Measurements from ENCODE around the gene EFCAB6.

The EFCAB6 gene

DNA sequence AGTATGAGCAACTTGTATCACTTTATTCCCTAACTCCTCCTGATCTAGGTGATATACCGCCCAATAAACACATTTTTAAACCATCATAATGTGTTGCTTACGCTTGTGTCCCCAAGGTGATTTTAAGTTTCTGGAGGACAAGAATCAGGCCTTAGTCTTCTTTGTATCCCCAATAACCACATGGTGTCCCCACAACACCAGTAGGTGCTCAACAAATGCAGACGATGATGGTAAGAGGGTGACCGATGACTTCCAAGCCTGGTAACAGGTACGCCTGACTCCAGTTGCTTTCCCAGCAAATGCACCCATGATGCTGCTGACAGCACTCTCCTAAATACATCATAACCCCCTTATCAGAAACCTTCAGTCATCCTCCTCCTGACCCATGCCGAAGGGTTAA lies 64.2 kb downstream of the EFCAB6 start:
- DNase-seq (ENCODE audit: low read depth in 3 of 3, low spot score in 1 of 3) = no peak

DNA sequence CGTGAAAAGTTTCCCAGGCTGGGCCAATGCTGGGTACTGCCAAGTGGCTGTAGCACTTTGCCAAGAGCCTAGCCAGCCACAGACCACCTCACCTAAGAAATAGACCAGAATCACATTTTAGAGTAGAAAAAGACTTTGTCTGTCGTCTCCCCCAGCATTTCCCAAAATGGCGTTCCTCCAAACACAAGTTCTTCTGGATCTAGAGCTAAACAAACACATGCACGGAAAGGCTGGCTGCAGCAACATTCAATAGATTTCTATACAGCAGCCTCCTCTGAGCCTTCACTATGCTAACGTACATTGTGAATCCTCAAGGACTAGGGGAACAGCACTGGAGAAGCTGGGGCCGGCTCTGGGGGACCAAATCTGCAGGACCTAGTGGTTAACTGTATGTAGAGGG lies 65.0 kb downstream of the EFCAB6 start:
- DNase-seq (ENCODE audit: low read depth in 3 of 3, low spot score in 1 of 3) = no peak

DNA sequence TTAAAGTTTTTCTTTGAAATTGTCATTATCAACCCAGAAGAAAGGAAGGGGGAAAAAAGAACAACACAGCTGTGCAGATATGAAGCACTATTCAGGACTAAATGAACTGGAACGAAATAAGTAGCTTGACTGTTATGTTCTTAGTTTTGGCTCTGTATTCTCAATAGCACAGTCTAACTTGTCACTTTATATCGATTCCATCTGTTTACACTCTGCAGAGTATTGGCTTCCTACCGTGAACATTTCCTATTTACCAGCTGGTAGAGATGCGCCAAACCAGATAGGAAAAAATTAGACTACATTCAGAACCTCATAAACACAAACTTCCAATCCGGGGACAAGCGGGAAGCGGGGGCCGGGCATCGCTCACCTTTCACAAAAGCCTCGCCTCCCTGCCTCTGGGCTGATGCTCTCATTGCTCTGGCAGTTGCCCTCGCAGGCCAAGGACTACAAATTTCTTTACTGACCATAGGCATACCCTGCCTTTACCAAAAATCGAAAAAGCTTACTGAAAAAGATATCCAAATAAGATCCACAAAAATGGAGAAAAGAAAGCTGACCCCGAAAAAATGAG lies 66.2 kb downstream of the EFCAB6 start:
- no peak for DNase-seq (ENCODE audit: low read depth in 3 of 3, low spot score in 1 of 3)

DNA sequence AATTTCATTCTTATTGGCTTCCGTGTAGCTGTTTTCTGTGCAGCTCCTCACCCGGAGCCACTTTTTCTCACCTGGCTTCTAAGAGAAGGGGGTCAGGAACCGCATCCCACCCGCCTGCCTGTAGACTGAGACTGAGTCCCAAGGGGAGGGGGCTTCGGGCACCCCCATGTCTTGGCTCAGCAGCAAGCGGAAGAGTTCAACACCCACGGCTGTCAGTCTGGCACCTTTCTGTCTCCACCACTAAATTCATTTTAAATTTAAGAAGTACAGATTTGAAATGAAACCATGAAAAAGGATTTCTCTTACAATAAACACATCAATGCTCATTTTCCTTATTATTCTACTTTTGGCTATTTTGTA lies 66.7 kb downstream of the EFCAB6 start:
- DNase-seq (ENCODE audit: low read depth in 3 of 3, low spot score in 1 of 3) = no peak

DNA sequence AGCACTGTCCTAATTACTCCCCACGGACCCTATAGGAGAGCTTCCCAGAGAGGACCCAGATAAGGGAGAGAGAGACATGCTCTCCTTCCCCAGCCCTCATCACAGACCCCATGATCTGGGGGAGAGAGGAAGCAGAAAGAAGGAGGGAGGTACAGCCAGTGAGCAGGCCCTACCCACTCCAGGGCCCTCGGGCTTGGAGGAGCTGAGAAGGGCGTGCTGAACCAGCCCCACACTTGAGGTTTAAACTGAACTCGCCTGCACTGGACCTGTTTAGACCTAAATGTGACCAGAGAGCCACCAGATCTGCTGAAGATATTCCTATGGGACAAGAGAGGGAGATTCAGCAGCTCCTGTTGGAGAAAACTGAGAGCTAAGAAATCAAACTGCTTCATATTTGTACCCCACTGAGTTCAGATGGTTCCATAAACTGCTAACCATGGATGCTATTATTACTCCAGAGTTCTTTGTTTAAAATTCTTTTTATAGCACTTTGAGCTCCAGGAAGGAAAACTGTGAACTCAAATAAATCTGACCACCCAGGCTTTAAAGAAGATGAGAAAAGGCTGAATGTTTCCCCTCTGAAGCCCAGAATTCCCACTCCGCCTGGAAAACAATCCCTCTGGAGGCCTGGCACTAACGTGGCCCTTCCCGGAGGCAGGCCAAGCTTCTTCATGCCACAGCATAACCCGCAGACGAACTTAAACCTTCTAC lies 67.2 kb downstream of the EFCAB6 start:
- DNase-seq (ENCODE audit: low read depth in 3 of 3, low spot score in 1 of 3) = no peak

DNA sequence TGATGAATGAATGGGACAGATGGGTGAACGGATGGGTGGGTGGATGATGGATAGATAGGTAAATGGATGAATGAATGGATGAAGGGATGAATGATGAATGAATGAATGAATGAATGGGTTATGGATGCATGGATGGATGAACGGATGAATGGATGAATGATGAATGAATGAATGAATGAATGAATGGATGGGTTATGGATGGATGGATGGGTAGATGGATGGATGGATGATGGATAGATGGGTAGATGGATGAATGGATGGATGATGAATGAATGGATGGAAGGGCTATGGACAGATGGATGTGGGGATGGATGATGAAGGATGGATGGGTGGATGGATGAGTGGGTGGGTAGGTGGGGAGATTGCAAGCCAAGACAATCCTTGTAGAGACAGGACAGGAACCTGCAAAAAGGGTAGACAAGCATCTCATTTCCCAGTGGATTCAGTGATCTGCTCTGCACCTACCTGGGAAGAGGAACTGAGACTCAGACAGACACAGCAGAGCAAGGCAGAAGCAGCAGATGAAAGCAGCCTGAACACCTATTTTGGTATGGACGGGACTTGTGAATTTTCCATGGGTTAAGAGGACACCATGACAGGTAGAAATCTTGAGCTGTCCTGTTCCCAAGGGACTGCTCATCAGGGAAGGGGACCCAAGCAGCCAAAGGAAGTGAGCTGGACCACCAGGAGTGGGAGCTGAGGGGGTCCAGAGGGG lies 68.0 kb downstream of the EFCAB6 start:
- no peak for DNase-seq (ENCODE audit: low read depth in 3 of 3, low spot score in 1 of 3)

DNA sequence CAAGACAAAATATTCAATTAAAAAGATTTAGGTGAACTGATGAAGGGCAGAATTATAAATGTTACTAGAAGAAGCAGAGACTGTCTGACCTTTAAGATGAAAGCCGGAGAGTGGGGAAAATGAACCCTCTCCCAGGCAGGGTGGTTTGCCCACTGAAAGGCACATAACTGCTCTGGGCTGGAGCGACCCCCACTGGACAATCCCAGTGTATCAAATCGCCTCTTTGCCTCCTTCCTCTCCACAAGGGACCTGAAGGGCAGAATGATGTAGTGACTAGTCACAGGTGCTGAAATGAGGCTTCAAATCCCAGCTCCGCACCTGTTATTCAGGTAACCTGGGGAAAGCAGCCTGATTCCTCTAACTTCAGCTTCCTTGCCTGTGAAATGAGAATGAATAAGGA lies 69.0 kb downstream of the EFCAB6 start:
- no peak for DNase-seq (ENCODE audit: low read depth in 3 of 3, low spot score in 1 of 3)

DNA sequence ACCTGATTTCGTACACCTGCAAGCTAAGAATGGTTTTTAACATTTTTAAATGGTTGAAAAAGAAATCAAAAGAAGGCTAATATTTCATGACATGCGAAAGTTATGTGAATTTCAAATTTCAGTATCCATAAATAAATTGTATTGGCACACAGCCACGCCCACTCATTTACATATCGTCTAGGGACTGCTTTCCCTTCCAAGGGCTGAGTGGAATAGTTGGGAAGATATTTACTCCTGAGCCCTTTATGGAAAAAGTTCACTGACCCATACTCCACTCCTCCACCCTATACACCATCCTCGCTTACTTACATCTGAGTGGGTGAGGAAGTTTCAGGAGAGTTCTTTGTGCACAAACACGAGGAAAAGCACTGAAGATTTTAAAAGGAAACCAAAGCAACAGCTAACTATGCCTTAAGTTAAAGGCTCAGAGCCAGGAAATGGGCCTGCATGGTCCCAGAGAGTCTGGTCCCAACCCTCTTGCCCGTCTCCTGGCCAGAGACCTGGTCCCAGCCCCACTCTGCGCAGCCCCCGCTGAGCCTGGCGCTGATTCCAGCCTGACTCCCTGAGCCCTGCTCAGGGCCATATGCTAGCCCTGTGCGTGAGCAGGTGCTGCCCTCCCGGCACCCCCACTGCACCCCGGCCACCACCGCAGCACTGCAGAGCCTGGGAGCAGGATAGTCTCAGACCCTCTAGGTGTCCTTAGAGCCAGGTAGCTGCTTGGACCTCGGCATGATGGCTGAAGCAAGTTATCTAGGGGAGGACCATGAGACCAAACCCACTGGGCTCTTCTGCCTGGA lies 69.8 kb downstream of the EFCAB6 start:
- DNase-seq (ENCODE audit: low read depth in 3 of 3, low spot score in 1 of 3) = no peak

DNA sequence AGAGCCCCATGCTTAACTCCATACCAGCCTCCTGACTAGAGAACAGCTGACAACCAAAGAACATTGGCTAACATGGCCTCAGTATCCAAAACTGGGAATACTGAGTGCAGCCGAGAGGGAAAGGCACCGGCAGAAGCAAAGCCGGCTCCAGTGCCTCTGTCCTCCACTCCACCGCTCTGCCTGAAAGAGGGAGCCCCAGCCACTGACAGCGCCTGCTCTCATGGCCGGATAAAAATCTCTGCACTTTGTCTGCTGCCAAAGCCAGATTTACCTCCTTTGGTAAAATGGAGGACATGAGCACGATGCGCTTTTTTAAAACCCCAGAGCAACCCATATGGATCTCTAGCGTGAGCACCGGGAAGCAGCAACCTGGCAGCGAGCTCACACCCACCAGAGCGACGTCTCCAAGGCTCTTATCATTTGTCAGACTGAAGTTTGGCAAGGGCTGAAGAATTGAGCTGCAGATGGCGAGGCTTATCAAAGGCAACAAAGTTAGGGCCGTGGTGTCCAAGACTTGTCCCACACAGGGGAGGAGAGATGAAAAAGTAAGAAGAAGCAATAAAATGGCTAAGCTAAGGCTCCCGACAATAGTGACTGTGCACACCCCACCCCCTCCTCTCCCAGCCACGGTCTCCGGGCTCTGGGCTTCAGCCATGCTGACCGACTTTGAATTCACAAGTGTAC lies 71.4 kb downstream of the EFCAB6 start:
- DNase-seq (ENCODE audit: low read depth in 3 of 3, low spot score in 1 of 3) = no peak

DNA sequence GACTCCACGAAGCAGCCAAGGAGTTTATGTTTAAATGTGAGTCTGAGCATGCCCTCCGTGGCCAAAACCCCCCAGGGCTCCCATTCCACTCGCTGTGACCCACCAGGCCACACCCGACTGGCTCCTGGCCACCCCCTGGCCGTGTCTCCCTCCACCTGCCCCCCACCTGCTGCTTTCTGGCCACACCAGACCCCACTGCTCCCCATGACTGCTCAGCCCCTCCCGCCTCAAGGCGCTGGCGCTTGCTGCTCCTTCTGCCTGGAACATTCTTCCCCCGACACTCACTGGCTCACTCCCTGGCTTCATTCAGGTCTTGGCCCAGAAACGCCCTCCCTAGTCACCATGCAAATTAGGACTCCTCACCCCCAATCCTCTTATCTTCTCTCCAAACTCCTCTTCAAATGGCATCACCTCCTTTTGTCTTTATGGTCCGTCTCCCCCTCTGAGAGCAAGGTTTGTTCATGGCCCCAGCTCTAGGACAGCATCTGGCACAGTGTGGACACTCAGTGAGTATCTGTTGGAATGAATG lies 72.2 kb downstream of the EFCAB6 start:
- DNase-seq (ENCODE audit: low read depth in 3 of 3, low spot score in 1 of 3) = no peak

DNA sequence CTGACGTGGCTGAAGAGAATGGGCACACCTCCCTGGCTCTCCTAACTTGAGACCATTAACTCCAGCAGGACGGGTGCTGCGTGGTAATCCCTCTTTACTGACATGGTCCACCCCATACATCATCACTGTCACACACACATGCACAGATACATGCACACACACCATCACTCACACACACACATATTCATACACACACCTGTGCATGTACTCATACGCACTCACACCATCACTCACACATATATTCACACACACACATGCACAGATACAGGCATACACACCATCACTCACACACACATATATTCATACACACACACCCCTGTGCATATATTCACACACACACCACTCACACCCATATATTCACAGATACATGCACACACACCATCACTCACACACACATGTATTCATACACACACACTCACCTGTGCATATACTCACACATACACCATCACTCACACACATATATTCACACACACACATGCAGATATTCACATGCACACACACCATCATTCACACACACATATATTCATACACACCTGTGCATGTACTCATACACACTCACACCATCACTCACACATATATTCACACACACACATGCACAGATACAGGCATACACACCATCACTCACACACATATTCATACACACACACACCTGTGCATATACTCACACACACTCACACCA lies 74.8 kb downstream of the EFCAB6 start:
- no peak for DNase-seq (ENCODE audit: low read depth in 3 of 3, low spot score in 1 of 3)

DNA sequence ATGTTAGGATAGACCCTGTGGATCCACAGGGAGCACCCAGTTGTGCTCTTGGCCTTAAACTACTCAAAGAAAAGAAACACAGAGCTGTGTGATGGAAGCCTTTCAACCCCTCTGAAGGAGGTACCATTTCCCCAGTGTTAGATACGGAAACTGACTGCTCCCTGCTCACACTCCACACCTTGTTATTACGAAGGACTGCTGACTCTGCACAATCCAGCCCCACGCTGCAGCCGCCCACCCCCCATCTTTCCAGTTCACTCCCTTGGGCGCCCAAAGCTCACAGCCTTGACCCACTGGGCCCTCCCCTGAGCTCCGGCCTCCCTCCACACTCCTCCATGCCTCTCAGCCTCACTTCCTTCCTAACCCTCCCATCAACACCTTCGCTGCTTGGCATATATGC lies 75.5 kb downstream of the EFCAB6 start:
- no peak for DNase-seq (ENCODE audit: low read depth in 3 of 3, low spot score in 1 of 3)

DNA sequence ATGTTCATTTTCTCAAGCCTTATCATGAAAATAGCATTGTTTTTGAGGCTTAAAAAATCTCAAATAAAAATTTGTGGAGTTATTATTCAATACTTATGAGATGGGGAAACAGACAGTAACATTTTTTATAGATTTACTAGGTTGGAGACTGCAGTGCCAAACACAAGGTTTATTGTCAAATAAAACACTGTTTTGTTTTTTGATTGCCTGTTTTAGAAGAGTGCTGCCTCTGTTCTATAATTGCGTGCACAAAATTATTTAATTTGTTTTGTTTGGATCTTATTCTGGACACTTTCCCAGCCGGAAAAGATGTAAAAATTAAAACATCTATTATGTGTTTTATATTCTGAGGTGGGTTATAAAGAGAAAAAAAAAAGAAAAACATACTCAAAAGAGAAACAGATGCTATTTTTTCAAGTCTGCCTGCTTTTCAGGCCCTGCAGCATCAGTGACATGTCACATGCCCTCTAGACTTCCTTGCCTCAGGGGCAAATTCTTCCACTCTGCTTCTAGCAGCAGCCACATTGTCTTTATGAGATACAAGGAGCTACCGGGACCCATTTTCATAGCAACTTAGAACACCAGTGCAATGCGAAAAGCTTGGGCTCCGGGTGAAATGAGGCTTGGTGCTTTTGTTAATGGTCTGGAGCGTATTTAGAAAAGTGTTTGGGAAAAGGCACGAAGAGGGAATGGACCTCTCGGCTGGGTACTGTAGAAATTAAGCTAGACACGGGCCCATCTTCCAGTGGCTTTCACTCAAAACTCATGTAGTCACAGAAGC lies 77.5 kb downstream of the EFCAB6 start:
- DNase-seq (ENCODE audit: low read depth in 3 of 3, low spot score in 1 of 3) = no peak

DNA sequence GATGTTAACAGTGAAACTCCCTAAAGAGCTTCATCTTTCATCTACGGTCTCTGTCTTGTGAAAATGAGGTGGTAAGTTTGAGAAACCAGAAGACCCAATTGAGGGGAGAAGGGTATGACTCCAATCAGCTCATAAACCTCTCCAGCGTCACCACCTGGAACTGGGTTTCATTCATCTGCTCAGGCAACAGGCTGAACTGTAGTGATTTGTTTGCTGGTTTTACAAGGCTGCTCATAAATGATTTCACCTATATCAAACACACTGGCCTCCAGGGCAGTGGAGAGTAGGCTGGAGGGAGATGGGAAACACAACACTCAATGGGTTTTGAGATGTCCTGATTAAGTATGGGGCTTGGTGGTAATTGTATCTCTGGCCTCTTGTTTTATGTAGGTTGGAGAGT lies 79.0 kb downstream of the EFCAB6 start:
- no peak for DNase-seq (ENCODE audit: low read depth in 3 of 3, low spot score in 1 of 3)

DNA sequence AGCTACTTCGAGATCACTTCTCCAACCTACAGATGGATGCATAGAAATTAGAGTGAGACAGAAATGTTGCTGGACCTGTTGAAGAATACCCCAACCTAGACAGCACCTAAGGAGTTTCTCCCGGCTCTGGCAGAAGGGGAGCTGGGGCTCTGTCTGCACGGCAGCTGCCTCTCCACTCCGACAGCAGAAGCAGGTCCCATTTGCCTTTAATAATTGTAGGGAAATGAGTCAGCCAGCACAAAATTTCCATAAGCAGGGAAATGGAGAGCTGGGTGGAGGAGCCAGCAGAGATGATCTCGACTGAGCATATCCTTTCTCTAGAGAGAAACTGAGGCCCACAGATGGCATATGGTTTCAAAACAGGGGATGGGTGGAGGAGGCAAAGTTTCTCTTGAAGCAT lies 80.1 kb downstream of the EFCAB6 start:
- DNase-seq (ENCODE audit: low read depth in 3 of 3, low spot score in 1 of 3) = no peak

DNA sequence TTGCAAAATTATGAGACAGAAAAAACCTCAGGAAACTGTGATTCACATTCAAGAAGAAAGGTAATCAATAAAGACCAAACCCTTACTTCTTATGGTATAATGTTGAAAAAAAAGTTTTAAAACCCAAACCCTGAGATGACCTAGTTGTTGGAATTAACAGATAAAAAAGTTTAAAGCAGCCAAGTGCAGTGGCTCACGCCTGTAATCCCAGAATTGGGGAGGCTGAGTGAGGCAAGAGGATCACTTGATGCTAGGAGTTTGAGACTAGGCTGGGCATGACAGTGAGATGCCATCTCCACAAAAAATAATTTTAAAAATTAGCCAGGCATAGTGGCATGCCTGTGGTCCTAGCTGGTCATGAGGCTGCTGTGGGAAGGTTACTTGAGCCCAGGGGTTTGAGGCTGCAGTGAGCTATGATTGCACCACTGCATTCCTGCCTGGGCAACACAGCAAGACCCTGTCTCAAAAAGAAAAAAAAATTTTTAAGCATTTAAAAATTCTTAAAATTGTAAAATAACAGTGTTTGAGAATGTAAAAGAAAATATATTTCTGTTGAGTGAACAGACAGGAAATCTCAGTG lies 85.1 kb downstream of the EFCAB6 start:
- no peak for DNase-seq (ENCODE audit: low read depth in 3 of 3, low spot score in 1 of 3)

DNA sequence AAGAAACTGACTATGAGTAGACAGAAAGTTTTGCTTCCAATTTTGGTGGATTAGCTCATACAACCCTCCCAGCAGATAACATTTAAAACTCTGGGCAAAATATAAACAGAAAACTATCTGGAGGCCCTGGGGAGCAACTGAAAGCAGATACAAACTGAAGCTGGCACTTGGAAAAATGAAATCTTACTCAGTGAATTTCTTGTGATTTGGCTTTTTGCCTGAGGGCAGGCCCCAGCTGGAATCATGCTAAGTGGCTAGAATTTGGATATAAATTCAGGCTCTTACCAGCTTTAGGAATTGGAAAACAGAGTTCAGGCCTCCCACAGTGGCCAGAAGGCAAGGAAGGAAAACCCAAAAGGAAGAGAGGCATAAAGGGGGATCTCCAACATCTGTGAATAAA lies 85.8 kb downstream of the EFCAB6 start:
- no peak for DNase-seq (ENCODE audit: low read depth in 3 of 3, low spot score in 1 of 3)

DNA sequence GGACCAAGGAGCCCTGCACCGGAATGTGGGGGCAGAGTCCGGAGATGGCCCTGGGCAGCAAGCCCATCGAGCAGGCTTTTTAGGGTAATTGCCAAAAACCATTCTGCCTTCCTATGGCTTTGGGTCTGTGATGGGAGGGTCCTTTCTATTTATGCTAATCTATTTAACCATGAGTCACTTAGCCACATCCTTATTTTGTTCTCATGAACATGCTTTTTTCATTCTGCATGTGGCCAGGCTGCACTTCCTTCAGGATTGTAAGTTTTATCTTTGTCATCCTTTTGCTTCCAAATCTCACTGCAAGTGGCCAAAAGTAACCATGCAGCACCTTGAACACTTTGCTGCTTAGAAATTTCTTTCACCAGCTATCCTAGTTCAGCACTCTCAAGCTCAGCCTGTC lies 88.3 kb downstream of the EFCAB6 start:
- no peak for DNase-seq (ENCODE audit: low read depth in 3 of 3, low spot score in 1 of 3)

DNA sequence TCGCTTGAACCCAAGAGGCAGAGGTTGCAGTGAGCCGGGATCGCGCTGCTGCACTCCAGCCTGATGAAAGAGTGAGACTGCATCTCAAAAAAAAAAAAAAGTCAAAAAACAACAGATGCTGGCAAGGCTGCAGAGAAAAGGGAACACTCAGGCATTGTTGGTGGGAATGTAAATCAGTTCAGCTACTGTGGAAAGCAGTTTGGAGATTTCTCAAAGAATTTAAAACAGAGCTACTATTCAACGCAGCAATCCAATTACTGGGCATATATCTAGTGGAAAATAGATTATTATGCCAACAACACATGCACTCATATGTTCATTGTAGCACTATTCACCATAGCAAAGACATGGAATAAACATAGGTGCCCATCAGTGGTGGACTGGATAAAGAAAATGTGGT lies 89.7 kb downstream of the EFCAB6 start:
- no peak for DNase-seq (ENCODE audit: low read depth in 3 of 3, low spot score in 1 of 3)
